Activated B cell treated with CpG ODN at 0.5 μM for 24 hours (primary cell): ENCODE measurements around the gene ALOX5AP. TPM values are rescaled to one million over a fixed set of nuclear protein-coding genes. Genes with fewer than 3 reads are reported as not detected.

ENCODE experiments used
- ATAC-seq: fragments of 200-7000 bp; cut with Tn5 transposase; one replicate; pipeline ENCODE4 v1.10.0; 2021; ENCODE audit warnings: low read depth, mild to moderate bottlenecking, moderate library complexity
- CTCF ChIA-PET: fragments of 350-600 bp; sonication (Branson Sonifier 250); formaldehyde crosslinking; loops from one replicate; lab custom pipeline; 2021; ENCODE audit warnings: antibody characterized with exemption; lab: Charles Lee
- POLR2A ChIA-PET: fragments of 350-600 bp; sonication (Branson Sonifier 250); formaldehyde crosslinking; loops from one replicate; lab custom pipeline; 2021; ENCODE audit warnings: antibody characterized with exemption; lab: Charles Lee
- DNase-seq: peaks from one replicate; pipeline ENCODE4 v3.0.0; 2022
- H3K27ac Mint-ChIP-seq: one replicate; pipeline ENCODE4 v1.8.0; 2020; ENCODE audit warnings: mixed read lengths
- H3K27me3 Mint-ChIP-seq: one replicate; pipeline ENCODE4 v1.8.0; 2021; ENCODE audit warnings: mixed read lengths
- H3K36me3 Mint-ChIP-seq: one replicate; pipeline ENCODE4 v1.8.0; 2021; ENCODE audit warnings: low read depth, mixed read lengths
- H3K4me1 Mint-ChIP-seq: one replicate; pipeline ENCODE4 v1.8.0; 2021; ENCODE audit warnings: mixed read lengths
- H3K4me3 Mint-ChIP-seq: one replicate; pipeline ENCODE4 v1.8.0; 2020; ENCODE audit warnings: mild to moderate bottlenecking, mixed read lengths
- H3K9me3 Mint-ChIP-seq: one replicate; pipeline ENCODE4 v1.8.0; 2020; ENCODE audit warnings: mixed read lengths
- intact Hi-C: fragments of 100-400 bp; cut with micrococcal nuclease; formaldehyde crosslinking; loops from one replicate; pipeline ENCODE4 v1.15.1; 2024
- total RNA-seq: library from RNA; stranded (reverse); gene quantifications from 2 replicates; pipeline ENCODE4 v1.2.3, GENCODE V29; 2022
- TF ChIP-seq, protein P1 (sequence below): fragments of 200-600 bp; IDR thresholded peaks from one replicate; pipeline ENCODE4 v1.8.0; 2022; ENCODE audit warnings: antibody characterized with exemption, mild to moderate bottlenecking

Gene ALOX5AP
- total RNA-seq, 1 donor from 2014 or later, result 59.7 TPM

DNA sequence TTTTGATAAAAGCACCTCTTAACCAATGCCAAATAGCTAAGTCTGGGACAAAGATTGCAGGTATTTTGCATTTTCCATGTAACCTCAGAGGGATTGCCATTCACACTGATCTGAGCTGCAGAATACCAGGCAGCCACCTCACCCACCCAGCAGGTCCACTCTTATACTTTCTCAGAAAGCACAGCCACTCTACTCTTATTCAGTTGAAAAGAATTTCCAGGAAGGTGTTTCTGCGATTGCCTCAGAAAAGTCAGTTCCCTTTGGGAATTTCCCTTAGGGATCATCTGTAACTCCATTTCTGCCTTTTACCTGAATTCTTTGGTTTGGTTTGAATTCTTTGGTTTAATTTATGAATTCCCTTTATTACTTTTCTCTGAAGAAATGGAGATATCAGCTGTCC, 904 bp upstream of the ALOX5AP start:
- intact Hi-C loops, result loop anchor here (2.0 kb wide), 1 partner anchor 270 kb away; the partner anchor contains the start of gene HMGB1
- H3K4me3 Mint-ChIP-seq, result peak overlapping the region; percentile 97
- ATAC-seq (no peak), DNase-seq (no peak)
- TF ChIP-seq, protein P1, sequence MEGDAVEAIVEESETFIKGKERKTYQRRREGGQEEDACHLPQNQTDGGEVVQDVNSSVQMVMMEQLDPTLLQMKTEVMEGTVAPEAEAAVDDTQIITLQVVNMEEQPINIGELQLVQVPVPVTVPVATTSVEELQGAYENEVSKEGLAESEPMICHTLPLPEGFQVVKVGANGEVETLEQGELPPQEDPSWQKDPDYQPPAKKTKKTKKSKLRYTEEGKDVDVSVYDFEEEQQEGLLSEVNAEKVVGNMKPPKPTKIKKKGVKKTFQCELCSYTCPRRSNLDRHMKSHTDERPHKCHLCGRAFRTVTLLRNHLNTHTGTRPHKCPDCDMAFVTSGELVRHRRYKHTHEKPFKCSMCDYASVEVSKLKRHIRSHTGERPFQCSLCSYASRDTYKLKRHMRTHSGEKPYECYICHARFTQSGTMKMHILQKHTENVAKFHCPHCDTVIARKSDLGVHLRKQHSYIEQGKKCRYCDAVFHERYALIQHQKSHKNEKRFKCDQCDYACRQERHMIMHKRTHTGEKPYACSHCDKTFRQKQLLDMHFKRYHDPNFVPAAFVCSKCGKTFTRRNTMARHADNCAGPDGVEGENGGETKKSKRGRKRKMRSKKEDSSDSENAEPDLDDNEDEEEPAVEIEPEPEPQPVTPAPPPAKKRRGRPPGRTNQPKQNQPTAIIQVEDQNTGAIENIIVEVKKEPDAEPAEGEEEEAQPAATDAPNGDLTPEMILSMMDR, result no peak
- POLR2A ChIA-PET, result interaction anchor here (0.8 to 6.6 kb wide), 9 partner anchors 8 to 360 kb away, joined by 3 to 77 read pairs (median 4); partner anchors contain the start of gene USPL1
- peaks cover 2% of the 10 kb centered on the region for H3K36me3 Mint-ChIP-seq
- peaks cover 60% of the 10 kb centered on the region for H3K4me1 Mint-ChIP-seq
- H3K27ac Mint-ChIP-seq, result peak overlapping the region; percentile 99
- no peaks in the 10 kb centered on the region for H3K9me3 Mint-ChIP-seq
- CTCF ChIA-PET, result no interaction called here
- no peaks in the 10 kb centered on the region for H3K27me3 Mint-ChIP-seq

DNA sequence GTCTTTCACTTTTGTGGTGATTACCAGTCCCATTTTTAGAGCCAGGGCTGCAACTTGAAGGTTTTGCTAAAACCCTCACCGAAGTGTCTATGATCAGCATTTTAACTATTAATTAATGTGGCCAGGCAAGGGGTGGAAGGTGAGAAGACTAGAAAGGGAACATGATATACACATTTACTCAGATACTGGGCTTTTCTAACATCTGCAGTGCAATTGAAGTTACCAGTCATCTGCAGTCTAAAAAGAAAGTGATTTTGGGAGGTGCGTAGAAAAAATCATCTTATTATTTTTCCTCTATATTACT, 481 bp downstream of the ALOX5AP start:
- Mint-ChIP-seq H3K27me3 (no peaks in the 10 kb centered on the region), H3K4me3 (peak overlapping the region; percentile 97), H3K9me3 (no peaks in the 10 kb centered on the region), H3K4me1 (peaks cover 74% of the 10 kb centered on the region), H3K36me3 (peaks cover 9% of the 10 kb centered on the region), H3K27ac (peak overlapping the region; percentile 99)
- TF ChIP-seq, protein P1, result no peak
- ChIA-PET POLR2A (interaction anchor here (0.6 to 6.6 kb wide), 10 partner anchors 9 to 361 kb away, joined by 3 to 77 read pairs (median 4); partner anchors contain the start of gene USPL1), CTCF (interaction anchor here (0.8 kb wide), 1 partner anchor 14 kb away, joined by 3 read pairs; no protein-coding TSS in a partner anchor)
- peak; percentile 4 for ATAC-seq
- DNase-seq, result no peak
- intact Hi-C loops, result loop anchor here (1.0 to 2.0 kb wide), 6 partner anchors 8 to 271 kb away; partner anchors contain the start of genes HMGB1 and USPL1

GRCh38 chr13:30736461-30737320, 1.3 kb downstream of the ALOX5AP start:
- H3K27ac Mint-ChIP-seq, result peak overlapping the region; percentile 99
- ChIA-PET CTCF (no interaction called here), POLR2A (interaction anchor here (1.1 to 6.6 kb wide), 5 partner anchors 10 to 604 kb away, joined by 3 to 77 read pairs (median 3); partner anchors contain the start of gene USPL1)
- H3K27me3 Mint-ChIP-seq, result no peaks in the 10 kb centered on the region
- peaks cover 76% of the 10 kb centered on the region for H3K4me1 Mint-ChIP-seq
- no peaks in the 10 kb centered on the region for H3K9me3 Mint-ChIP-seq
- H3K4me3 Mint-ChIP-seq, result peak overlapping the region; percentile 97
- TF ChIP-seq, protein P1, result no peak
- ATAC-seq (no peak), DNase-seq (no peak)
- peaks cover 9% of the 10 kb centered on the region for H3K36me3 Mint-ChIP-seq
- intact Hi-C loops, result no loop called here

DNA sequence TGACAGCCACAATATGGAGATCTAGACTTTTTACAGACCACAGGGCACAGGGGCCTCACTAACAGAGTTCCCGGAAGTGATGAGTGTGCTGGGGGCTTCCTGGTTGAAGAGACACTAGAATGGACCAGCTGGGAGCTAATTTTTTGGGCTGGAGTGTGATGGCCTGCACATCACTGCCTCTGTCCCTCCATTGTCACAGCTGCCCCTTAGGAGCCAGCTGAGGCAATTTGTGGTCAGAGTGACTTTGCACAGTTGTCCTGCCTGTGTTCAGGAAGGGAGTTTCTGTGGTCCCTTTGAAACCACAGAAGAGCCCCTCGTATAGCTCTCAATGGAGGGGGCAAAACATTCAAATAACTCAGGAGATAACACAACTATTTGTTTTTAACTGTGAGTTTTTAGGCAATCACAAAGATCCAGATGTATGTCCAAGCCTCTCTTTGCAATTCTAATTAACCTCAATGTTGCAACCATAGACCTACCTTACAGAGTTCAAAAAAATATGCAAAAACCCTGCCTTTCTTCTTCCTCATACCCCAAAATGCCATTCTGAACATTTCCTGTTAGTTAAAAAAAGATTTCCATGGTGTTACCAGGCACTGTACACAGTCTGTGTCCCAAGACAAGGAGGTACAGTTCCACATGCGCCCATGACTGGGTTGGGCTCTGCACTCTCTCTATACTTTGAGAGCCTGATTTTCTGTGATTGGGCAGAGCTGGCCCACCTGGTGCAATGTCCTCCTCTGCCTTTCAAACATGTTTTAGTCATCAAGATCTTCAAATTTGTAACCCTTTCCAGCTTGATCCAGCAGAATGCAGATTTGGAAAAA, 2.4 kb downstream of the ALOX5AP start:
- CTCF ChIA-PET, result no interaction called here
- Mint-ChIP-seq H3K9me3 (no peaks in the 10 kb centered on the region), H3K27me3 (no peaks in the 10 kb centered on the region), H3K4me3 (peak overlapping the region; percentile 97), H3K27ac (peak overlapping the region; percentile 99), H3K4me1 (peaks cover 84% of the 10 kb centered on the region), H3K36me3 (peaks cover 9% of the 10 kb centered on the region)
- TF ChIP-seq, protein P1, result no peak
- intact Hi-C loops, result no loop called here
- DNase-seq, result no peak
- peak; percentile 5 for ATAC-seq
- POLR2A ChIA-PET, result interaction anchor here (0.5 to 6.6 kb wide), 9 partner anchors 11 to 886 kb away, joined by 3 to 77 read pairs (median 3); partner anchors contain the start of gene USPL1
